ENCODE measurements around the gene SMIM14.
"Not testable (repeated sequence)": the region's sequence is repeated elsewhere in the genome, so short reads cannot be mapped to it uniquely, and the experiment has no call there.

Gene SMIM14

DNA sequence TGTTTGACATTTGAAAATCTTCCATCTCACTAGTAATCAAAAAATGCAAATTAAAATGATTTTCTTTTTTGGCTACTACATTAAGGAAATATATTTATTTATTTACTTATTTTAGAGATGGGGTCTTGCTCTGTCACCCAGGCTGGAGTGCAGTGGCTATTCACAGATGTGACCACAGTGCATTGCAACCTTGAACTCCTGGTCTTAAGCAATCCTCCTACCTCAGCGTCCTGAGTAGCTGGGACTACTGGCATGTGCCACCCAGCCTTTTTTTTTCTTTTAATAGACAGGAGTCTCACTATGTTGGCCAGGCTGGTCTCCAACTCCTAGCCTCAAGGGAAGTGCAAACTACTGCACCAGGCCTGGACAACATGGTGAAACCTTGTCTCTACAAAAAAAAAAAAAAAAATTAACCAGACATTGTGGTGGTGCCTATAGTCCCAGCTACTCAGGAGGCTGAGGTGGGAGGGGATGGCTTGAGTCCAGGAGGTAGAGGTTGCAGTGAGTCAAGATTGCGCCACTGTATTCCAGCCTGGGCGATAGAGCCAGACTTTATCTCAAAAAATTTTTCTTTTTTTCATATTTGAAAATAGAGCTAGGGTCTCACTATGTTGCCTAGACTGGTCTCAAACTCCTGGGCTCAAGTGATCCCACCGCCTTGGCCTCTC, 4.4 kb upstream of the SMIM14 start:
- no peak for DNase-seq (ENCODE audit: low read depth)

DNA sequence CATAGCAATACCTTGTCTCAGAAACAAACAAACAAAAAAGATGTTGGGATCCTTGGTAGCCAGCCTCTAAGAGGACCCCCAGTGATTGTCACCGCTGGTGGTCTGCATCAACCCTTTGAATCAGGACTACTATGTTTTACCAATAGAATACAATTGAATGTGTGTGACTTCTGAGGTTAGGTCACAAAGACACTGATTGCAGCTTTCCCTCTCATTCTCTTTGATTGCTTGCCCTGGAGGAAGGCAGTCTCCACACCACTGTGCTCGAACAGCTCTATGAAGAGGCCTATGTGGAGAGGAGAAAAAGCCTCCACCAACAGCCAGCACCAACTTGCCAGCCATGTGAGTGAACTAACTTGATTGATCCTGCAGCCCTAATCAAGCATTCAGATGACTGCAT, 2.8 kb upstream of the SMIM14 start:
- no peak for DNase-seq (ENCODE audit: low read depth)

GRCh38 chr4:39637586-39638353, 895 bp downstream of the SMIM14 start:
- peak; percentile 5 for DNase-seq (ENCODE audit: low read depth)

DNA sequence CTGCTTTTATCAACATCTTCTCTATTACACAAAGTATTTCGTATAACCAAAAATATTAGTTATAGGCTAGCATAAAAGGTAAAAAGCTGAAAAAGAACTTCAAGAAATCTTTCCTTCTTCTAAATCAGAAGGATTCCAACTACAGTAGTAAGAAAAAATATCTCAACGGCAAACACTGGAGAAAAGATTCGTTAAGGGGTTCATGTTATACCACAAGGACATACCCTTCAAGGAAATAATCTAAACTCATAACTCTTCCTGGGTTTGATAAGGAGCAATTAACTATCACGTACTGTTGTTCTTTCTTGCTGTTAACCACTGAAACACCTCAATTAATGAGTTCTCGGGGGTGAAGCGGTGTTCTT, 1.5 kb downstream of the SMIM14 start:
- DNase-seq (ENCODE audit: low read depth), result no peak

GRCh38 chr4:39636531-39637184, 2.0 kb downstream of the SMIM14 start:
- DNase-seq (ENCODE audit: low read depth), result no peak

GRCh38 chr4:39635023-39635422, 3.6 kb downstream of the SMIM14 start:
- no peak for DNase-seq (ENCODE audit: low read depth)

- no peak for DNase-seq (ENCODE audit: low read depth)
Observed at GRCh38 chr4:39631700-39632079, 7.0 kb downstream of the SMIM14 start.

GRCh38 chr4:39627413-39627812, 11.3 kb downstream of the SMIM14 start:
- no peak for DNase-seq (ENCODE audit: low read depth)

- DNase-seq (ENCODE audit: low read depth), result no peak
Observed at GRCh38 chr4:39626913-39627312, 11.8 kb downstream of the SMIM14 start.

- no peak for DNase-seq (ENCODE audit: low read depth)
Observed at GRCh38 chr4:39626261-39626660, 12.4 kb downstream of the SMIM14 start.

- no peak for DNase-seq (ENCODE audit: low read depth)
Observed at GRCh38 chr4:39621582-39621981, 17.1 kb downstream of the SMIM14 start.

DNA sequence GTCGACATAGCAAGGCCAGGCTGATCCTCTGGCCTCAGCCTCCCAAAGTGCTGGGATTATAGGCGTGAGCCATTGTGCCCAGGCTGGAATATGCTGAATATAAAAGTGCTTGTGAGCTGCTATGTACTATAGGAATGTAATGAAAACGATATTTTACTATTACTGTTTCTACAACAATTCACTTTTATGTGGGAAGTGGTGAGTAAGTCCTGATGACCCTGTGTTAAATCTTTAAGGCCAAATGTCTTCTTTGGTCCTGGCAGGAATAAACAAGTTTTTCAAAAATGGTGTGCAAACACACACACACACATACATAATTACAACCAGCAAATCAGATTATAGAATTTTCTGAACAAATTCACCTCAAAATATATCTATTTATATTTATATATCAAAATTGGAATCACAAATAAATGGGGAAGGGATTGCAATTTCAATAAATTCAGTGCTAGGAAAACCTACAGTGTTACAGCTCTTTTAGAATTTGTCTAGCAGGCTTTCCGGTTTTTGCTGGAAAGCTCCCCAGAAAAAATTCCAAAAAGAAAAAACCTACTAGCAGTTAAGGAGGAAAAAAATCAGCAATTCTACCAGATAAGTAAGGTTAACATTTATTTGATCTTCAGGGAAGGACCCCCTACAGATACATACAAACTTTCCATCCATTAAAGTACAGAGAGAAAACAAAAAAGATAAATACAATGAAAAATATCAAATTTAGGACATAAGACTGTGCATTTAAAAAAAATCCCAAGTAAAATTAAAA, 17.9 kb downstream of the SMIM14 start:
- no peak for DNase-seq (ENCODE audit: low read depth)

DNA sequence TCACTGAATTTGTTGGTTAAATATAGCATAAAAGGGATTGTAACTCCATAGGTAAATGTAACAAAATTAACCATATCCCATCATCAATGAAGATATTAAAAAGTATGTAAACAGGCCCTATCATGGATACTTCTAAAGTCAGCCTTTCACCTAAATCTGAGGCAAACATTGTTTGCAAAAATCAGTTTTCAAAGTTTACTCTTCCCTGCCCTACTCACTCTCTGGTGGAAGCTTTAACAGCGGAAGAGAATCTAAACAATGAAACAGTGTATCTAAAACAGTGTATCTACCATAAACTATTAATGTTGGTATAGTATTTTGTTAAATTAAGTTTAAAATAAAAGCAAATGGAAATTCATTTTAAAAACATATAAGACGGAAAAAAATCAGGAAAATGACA, 21.1 kb downstream of the SMIM14 start:
- DNase-seq (ENCODE audit: low read depth), result no peak

- no peak for DNase-seq (ENCODE audit: low read depth)
Observed at GRCh38 chr4:39616651-39617050, 22.0 kb downstream of the SMIM14 start.

- not testable (repeated sequence) for DNase-seq (ENCODE audit: low read depth)
Observed at GRCh38 chr4:39616112-39616511, 22.6 kb downstream of the SMIM14 start.

DNA sequence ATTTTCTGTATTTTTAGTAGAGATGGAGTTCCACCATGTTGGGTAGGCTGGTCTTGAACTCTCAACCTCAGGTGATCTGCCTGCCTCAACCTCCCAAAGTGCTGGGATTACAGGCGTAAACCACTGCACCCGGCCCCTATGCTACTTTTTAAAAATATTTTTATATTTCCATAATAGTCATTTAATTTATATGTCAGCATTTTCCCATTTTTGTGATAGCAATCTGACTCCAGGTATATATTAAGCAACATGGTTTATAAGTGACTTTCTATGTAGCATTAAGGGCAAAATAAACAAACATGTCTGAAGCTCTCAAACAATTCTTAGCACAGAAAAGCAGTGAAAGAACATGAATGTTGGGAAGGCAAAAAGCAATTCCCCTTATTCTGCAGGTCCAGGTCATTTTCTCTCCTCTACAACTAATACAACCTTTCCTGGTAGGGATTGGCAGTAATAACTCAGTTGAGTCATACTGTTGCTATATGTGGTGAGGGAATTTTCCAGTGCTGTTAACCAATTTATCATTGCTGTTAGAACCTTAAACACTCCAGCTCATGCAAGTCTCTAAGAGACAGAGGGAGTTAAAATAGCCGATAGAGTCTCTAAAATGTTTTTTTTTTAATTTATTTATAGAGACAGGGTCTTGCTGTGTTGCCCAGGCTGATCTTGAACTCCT, 24.0 kb downstream of the SMIM14 start:
- no peak for DNase-seq (ENCODE audit: low read depth)

DNA sequence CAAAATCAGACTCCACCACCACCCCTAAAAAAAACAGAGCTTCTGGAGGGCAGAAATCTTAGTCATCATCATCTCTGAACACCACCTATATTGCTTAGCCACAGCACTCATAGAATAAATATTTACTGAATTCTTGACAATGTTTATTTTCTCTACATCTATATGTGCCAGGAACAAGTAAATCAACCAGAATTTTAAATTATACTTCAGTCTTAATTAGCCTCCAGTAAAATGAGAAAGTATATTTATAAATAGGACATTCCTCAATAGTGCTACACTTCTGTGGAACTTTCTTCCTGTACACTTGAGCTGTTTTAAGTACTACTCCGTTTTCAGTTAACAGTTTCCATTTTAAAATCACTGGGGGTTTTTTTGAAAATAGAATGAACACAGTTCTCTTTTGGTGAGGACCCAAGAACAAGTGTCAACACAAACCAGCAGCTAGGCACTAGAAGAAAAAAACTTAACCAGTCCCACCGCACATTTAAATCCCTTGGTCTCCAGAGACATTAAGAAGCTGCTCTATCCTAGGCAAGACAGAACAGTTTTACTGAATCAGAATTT, 25.5 kb downstream of the SMIM14 start:
- DNase-seq (ENCODE audit: low read depth), result no peak

GRCh38 chr4:39609454-39609931, 29.2 kb downstream of the SMIM14 start:
- DNase-seq (ENCODE audit: low read depth), result no peak

DNA sequence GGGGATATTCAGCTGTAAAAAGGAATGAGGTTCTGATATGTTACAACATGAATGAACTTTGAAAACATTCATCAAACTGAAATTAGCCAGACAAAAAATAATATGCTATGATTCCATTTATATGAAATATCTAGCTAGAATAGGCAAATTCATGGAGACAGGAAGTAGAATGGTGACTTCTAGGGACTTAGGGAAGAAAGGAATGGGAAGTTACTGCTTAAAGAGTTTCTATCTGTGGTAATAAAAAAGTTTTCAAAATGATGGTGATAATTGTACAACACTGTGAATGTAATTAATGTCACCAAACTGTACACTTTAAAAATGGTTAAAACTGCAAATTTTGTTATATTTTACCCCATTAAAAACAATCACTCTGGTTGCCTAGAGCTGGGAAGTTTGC, 30.2 kb downstream of the SMIM14 start:
- DNase-seq (ENCODE audit: low read depth), result no peak

GRCh38 chr4:39606747-39607146, 31.9 kb downstream of the SMIM14 start:
- no peak for DNase-seq (ENCODE audit: low read depth)

DNA sequence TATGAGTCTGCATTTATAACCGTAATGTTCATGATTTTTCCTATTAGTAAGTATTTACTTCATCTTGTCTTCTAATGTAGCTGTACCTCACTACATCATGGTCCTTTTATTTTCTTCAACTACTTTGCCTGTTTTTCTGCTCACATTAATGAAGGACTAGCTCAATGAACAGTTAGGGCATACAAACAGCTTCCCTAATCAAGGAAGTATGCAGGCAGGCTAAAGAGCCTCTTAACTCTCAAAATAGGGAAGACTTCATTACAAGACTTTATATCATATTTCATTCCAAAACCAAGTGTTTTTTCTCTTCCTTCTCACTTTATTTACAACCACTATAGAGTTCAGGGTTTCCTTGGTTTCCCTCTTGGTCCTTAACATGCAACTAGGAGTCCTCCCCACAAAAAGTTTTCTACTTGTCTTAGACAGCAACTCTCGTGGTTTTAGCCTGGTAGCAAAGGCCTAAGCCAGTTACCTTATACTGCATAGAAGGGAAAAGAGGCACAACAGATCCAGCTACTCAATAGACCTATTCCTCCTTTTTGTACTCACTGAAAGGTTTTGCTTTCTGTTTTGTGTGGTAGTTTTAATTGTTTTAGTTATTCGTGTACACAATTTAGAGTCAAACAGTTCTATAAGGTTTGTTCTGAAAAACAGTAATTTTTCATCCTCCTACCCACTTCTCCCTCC, 40.8 kb downstream of the SMIM14 start:
- DNase-seq (ENCODE audit: low read depth), result no peak
